Activated CD8-positive, alpha-beta memory T cell treated with anti-CD3 and anti-CD28 coated beads, Interleukin-2, amount 50 U/mL, for 4 hours (primary cell): ENCODE results near the gene ST3GAL6.
"Not testable (repeated sequence)": the region's sequence is repeated elsewhere in the genome, so short reads cannot be mapped to it uniquely, and the experiment has no call there.

Experiments used
- DNase-seq: peaks from one replicate; pipeline ENCODE4 v3.0.0-alpha.2; 2020

The ST3GAL6 gene

DNA sequence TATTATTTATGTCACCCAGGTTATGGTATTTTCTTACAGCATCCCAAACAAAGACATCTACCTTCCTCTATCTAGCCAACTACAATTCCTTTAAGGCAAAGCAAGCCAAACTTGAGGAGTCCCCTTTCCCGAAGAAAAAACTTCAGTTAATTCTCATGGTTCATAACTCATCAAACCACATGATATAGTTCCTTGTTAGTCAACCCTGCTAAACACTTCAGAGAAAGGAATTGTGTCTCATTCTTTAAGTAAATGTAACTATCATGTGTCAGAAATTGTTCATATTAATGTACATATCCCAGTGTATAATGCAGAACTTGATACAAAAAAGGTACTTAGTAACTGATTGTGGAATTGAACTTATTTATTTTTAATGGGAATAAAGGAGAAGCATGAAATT lies 44.4 kb downstream of the ST3GAL6 start:
- DNase-seq, result no peak

DNA sequence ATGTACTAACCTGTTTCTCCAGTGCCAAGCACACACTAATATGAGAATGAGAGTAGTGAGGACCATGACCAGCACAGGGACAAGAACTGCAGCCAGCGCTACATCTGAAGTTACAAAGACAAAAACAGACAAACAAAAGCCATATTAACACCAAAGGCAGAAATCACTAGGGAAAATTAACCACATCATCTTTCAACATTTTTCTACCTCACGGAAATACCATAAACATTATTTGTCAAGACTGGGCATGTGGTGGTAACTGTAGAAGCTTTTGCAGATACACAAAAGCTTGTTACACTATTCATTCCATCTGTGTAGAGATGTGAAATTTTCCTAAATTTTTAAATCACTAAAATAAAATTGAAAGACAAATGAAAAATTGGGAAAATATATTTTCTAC lies 44.9 kb downstream of the ST3GAL6 start:
- no peak for DNase-seq

DNA sequence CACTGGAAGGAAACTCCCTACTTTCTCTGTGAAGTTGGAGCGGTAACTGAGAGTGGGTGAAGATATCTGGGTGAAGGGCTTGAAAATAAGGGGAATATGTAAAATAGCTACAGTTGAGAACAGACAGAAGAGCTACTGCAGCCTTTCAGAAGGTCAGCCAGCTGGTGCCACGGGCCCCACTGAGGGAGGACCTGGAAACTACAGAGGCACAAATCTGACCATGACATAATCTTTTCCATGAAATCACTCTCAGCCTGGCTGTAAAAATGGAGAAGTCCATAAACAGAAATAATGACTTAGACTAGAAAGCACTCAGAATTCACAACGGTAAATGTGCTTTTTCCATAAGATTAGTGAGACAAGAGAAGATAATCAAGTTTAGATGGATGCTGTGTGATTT lies 46.4 kb downstream of the ST3GAL6 start:
- no peak for DNase-seq

DNA sequence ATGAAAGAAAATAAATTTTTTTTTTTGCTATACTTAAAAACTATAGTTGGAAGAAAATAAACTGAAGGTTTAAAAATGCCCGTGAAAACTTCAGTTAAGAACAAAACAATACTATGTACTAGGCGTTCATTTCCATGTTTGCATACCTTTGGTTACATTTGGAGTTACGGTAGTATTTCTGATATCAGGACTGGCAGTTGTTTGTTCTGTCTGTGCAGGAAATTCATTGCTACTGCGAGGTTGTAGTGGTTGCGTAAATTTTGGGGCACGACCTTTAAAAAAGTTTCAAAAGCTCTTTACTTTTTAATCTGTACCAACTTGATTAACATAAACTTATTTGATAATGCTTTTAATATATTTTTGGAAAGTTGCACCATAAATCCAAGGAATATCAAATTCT lies 47.9 kb downstream of the ST3GAL6 start:
- DNase-seq, result no peak

DNA sequence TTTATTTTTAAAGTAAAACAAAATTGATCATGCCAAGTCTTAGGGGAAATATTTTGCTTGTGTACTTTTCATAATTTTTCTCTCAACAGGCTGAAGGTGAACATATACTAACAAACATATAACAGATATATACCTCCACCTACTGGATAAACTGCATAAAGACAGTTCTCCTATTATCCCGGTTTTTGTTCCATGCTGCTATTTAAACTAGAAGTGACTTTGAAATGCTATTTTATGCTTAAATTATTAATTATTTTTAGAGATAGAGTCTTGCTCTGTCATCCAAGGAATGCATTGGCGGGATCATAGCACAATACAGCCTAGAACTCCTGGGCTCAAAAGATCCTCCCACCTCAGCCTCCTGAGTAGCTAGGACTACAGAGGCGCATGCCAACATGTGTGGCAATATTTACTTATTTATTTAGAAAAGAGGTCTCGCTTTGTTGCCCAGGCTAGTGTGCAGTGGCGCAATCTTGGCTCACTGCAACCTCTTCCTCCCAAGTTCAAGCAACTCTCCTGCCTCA lies 49.8 kb downstream of the ST3GAL6 start:
- no peak for DNase-seq

DNA sequence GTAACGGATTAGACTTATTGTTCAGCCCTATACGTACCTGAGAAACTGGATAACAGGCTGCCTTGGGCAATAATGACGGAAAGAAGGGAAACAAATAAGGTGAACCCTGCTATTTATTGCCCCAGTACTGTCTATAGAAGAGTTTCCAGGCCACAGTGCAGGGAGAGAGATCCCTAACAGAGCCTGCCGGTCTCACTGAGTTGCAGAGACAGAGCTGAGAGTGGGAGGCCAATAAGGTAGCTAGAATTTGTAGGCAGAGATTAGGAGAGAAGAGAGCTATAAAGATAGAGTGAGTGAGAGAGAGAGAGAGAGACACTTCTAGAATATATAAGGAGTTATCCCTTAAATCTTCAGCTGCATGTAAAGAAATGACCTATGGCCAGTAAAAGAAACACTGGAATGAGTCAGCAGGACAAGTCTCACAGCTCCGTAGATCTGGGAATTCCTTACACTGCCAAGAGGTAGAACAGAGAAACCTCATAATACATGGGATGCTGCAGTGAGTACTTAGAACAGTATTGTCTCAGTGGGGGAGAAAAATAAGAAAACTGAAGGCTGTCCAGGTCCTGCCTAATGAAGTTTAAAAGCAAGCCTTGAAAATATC lies 51.8 kb downstream of the ST3GAL6 start:
- DNase-seq, result no peak

DNA sequence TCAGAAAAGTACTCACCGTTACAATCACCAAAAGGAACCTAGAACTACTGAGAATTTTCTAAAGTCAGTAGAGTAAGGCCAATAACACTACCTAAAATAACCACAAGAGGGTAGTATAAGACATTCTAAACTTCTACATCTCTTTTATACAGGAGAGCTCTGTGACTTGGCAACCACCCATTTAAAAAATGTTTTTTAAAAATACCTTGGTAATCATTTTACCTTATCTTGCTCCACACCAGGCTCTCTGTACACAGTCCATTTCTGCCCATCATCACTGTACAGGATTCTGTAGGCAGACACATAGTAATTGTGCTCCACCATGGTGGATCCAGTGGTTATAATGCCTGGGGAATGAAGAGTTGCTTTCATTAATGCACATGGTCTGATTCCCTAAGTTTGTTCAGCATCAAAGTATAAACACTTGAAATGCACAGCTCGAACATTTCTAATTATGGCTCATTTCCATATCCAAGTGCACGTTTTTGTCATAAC lies 54.5 kb downstream of the ST3GAL6 start:
- DNase-seq, result no peak

DNA sequence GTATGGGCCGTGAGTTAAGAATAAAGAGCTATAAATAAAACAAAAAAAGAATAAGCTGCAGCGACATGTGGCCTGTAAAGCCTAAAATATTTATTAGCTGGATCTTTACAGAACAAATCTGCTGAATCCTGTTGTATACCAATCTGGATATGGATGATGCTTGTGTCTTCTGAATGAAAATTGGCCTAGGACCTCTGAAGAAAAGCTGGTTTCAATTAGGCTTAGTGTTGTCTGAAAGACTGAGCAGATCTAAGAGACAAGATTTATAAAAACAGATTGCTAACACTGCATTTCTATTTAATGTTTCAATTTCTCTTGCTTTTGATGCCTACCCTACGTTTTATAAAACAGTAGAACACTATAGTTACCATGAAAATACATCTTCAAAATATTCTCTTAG lies 57.9 kb downstream of the ST3GAL6 start:
- no peak for DNase-seq

DNA sequence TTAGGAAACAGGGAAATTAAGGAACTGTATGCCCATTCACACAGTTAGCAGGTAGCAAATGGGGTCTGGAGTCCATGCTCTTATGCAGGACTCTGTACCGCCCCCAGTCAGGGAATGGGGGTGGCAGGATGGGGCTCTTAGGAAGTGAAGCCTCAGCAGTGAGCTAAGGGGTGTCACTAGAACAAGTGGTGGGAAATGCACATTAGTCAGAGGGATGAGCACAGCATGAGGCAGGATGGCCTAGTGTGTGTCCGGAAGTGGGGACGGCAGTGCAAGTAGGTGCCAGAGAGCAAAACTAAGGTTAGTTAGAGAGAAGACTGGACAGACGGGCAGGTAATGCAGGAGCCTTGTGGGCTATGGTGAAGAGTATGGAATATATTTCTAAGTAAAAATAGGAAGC lies 60.7 kb downstream of the ST3GAL6 start:
- DNase-seq, result no peak

DNA sequence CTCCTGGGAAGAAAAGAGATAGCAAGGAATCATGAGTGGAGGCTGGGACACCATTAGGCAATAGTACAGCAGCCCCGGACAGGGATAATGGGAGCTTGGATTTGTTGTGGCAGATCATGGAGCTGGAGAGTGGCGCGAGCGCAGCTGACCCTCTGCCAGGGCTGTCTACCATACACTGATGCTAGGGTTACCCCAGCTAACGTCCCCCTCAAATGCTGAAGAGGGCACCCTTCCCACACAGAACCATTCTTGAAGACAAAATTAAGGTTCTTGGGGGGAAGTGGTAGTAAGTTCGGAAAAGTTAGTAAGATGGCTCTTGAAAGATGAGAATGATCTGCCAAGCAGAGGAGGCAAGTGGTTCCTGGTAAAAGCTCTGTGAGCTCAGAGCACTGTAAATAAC lies 61.1 kb downstream of the ST3GAL6 start:
- no peak for DNase-seq

DNA sequence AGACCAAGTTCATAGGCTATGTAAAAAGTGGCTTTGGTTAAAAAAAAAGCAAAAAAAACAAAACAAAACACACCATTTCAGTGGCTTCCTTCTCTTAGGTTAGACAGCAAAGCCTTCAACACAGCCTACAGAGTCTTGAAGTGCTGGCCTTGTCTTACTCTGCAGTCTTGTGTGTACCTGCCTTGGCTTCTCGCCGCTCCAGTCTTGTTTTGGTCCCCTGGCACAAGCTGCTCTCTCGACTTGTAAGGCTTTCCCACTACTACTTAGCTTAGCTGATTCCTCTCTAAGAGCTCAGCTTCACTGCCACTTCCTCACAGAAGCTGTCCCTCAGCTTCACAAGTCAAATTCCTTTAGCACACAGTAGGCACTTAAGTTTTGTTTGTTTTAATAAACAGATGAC lies 63.0 kb downstream of the ST3GAL6 start:
- no peak for DNase-seq

DNA sequence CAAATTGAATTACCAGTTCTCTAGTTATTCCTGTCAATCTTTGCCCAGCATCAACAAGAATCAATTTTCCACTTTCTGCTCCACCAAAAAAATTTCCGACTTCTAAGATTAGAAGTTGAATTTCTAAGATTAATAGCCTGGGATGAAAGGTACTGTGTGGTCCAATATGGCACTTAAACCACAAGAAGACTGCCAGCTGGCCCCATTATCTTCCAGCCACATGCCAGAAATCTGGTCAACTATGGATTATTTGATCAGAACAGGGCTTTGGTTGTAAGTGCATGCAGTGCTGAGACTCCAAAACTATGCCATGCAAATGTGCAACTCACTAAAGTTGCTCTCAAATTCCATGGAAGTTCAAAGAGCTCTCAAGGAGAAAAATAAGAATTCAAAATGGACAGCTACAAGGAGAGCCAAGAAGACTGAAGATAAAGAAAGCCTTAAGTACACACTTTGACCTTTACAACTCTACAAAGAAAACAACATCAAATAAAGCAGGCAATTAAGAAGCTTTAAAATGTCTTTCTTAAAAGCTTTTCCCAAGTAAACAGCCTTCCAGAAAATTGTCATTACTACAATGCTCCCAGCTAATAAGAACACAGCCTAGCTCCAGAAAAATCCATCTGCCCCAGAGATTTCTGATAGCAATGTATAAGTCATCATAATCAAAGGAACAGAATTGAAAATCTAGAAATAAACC lies 64.2 kb downstream of the ST3GAL6 start:
- DNase-seq, result no peak

DNA sequence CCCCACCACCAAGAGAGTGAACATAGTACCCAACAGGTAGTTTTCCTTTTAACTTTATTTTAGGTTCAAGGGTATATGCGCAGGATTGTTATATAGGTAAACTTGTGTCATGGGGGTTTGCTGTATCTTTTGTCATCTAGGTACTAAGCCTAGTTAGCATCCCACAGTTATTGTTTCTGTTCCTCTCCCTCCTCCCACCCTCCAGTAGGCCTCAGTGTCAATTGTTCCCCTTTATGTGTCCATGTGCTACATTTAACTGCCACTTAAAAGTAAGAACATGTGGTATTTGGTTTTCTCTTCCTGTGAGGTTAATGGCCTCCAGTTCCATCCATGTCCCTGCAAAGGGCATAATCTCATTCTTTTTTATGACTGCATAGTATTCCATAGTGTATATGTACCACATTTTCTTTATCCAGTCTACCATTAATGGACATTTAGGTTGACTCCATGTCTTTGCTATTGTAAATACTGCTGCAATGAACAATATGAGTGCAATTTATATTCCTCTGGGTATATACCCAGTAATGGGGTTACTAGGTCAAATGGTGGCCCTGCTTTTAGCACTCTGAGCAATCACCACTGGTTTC lies 66.2 kb downstream of the ST3GAL6 start:
- DNase-seq, result no peak

DNA sequence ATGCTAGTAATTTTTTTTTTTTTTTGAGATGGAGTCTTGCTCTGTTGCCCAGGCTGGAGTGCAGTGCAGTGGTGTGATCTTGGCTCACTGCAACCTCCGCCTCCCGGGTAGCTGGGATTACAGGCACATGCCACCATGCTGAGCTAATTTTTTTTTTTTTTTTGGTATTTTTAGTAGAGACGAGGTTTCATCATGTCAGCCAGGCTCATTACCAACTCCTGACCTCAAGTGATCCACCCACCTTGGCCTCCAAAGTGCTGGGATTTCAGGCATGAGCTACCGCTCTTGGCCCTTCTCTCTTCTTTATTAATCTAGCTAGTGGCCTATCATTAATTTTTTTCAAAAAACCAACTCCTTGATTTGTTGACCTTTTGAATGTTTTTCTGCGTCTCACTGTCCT lies 67.9 kb downstream of the ST3GAL6 start:
- not testable (repeated sequence) for DNase-seq

DNA sequence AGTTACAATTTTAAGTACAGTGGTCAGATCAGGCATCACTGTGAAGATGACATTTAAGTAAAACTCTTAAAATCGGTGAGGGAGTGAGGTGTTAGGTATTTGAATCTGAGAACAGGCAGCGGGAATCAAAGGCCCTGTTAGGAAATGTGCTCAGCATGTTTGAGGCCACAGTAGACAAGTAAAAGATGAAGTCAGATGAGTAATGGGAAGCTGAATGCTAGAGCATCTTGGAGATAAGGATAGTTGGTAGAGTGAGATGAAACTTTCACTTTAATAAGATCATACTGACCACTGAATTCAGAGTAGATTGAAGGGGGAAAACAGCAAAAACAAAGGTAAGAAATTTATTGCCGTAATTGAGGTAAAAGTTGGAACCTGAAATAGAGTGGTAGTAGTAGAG lies 76.7 kb downstream of the ST3GAL6 start:
- DNase-seq, result no peak

DNA sequence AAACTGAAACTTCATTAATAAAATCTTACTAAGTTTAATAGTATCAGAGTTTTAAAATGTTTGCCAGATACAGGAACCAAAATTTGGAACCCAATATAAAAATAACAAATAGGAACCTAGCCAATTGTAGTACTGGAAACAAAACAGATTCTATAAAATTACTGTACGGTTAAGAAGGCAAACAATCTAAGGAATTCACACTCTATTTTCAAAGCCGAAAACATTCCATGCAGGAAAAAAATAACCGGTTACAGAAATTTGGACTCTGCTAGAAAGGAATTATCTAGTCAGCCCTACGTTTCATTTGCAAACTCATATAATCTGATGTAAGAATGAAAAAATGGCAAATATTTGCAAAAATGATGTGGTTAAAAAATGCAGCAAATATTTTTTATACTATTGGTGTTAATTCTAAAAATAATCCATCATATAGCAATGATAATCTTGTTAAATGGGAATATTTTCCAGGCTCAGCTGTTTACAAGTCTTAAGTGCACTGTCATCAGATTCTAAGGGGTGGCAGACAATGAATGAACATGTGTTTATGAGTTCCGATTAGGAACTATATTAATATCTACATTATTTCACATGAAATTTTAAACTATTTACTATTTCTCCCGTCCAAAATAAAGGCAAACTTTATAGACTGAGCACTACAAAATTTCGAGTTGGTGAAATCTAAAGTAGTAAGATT lies 80.3 kb downstream of the ST3GAL6 start:
- DNase-seq, result no peak
